Osteoblast (primary cell): Measurements from ENCODE around the gene KCNN3. TPM values are rescaled to one million over a fixed set of nuclear protein-coding genes. Genes with fewer than 3 reads are reported as not detected.

Experiments used
- DNase-seq: peaks from one replicate; pipeline ENCODE4 v3.0.0; 2011; ENCODE audit warnings: low spot score, mixed read lengths; ENCODE audit not compliant: insufficient read length; ENCODE audit errors: missing footprints
- H2AFZ ChIP-seq: 2 replicates; pipeline ENCODE4 v1.6.0; 2011; ENCODE audit warnings: mild to moderate bottlenecking, low read length
- H3K27ac ChIP-seq: 2 replicates; pipeline ENCODE4 v1.5.1; 2011; ENCODE audit warnings: mild to moderate bottlenecking, low read depth, low read length, moderate library complexity
- H3K27me3 ChIP-seq: 2 replicates; pipeline ENCODE4 v1.6.0; 2012; ENCODE audit warnings: mild to moderate bottlenecking, control low read depth, inconsistent platforms, low read length, moderate library complexity; ENCODE audit not compliant: insufficient read depth
- H3K36me3 ChIP-seq: 2 replicates; pipeline ENCODE4 v1.5.1; 2011; ENCODE audit warnings: mild to moderate bottlenecking, low read length, control low read depth, moderate library complexity; ENCODE audit not compliant: insufficient read depth
- H3K4me1 ChIP-seq: 2 replicates; pipeline ENCODE4 v1.5.1; 2011; ENCODE audit warnings: mild to moderate bottlenecking, low read length, control low read depth, moderate library complexity; ENCODE audit not compliant: insufficient read depth
- H3K4me2 ChIP-seq: 2 replicates; pipeline ENCODE4 v1.6.0; 2011; ENCODE audit warnings: mild to moderate bottlenecking, low read length; ENCODE audit not compliant: insufficient read depth
- H3K4me3 ChIP-seq: fragments of 200-600 bp; sonication (generic); 3 replicates; pipeline ENCODE4 v1.5.1; 2012; ENCODE audit warnings: mild to moderate bottlenecking, low read length, inconsistent platforms; ENCODE audit not compliant: insufficient read depth
- H3K79me2 ChIP-seq: 2 replicates; pipeline ENCODE4 v1.6.0; 2012; ENCODE audit warnings: mild to moderate bottlenecking, low read length, control low read depth, inconsistent platforms; ENCODE audit not compliant: insufficient read depth
- H3K9me3 ChIP-seq: 2 replicates; pipeline ENCODE4 v1.5.1; 2011; ENCODE audit warnings: low read depth, low read length, control low read depth
- H4K20me1 ChIP-seq: 2 replicates; pipeline ENCODE4 v1.6.0; 2012; ENCODE audit warnings: mild to moderate bottlenecking, low read length, control low read depth; ENCODE audit not compliant: insufficient read depth
- total RNA-seq: library from RNA; depleted of rRNA; stranded (reverse); fragments of >200 nt; gene quantifications from 2 replicates; pipeline ENCODE4 v1.2.3, GENCODE V29; 2012
- TF ChIP-seq, protein P1 (sequence below): IDR thresholded peaks from 2 replicates; pipeline ENCODE4 v1.5.1; 2011; ENCODE audit warnings: mild to moderate bottlenecking, low read depth, low read length, moderate library complexity; ENCODE audit errors: extremely low read depth

KCNN3 gene
- total RNA-seq, 1 donor = under 0.01 TPM

DNA sequence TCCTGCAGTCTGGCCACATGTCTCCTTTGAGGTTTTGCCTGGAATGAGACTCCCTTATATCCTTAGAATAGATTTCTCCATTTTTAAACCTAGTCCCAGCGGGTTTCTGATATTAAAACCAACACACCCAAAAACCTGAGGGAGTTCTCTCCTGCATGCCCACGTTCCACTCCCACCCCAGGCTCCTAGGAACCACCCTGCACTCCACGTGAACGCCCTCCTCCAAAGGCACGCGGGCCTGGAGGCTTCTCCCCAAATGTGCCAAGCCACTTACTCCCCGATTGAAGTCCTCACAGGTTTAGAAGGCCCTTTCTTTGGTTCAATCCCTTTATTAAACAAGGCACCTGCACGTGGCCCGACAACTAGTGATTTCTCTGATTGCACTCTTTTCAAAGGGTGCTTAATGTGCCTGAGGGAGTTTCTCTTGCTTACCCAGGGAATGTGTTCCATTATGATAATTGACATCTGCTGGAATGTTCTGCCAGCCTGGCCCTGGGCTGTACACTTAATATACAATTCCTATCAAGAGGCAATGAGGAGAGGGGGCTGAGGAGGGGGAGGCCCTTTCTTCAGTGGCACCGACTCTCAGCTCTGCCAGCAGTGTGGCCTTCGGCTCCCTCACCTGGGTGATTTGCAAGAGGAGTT is 157.8 kb downstream of the KCNN3 start:
- Histone ChIP-seq H2AFZ (no peak overlapping the region), H3K27ac (no peak overlapping the region), H4K20me1 (no peaks in the 10 kb centered on the region), H3K9me3 (no peaks in the 10 kb centered on the region), H3K79me2 (no peaks in the 10 kb centered on the region), H3K4me3 (no peak overlapping the region), H3K27me3 (peaks cover 24% of the 10 kb centered on the region), H3K36me3 (no peaks in the 10 kb centered on the region), H3K4me2 (no peak overlapping the region), H3K4me1 (no peaks in the 10 kb centered on the region)
- TF ChIP-seq, protein P1, sequence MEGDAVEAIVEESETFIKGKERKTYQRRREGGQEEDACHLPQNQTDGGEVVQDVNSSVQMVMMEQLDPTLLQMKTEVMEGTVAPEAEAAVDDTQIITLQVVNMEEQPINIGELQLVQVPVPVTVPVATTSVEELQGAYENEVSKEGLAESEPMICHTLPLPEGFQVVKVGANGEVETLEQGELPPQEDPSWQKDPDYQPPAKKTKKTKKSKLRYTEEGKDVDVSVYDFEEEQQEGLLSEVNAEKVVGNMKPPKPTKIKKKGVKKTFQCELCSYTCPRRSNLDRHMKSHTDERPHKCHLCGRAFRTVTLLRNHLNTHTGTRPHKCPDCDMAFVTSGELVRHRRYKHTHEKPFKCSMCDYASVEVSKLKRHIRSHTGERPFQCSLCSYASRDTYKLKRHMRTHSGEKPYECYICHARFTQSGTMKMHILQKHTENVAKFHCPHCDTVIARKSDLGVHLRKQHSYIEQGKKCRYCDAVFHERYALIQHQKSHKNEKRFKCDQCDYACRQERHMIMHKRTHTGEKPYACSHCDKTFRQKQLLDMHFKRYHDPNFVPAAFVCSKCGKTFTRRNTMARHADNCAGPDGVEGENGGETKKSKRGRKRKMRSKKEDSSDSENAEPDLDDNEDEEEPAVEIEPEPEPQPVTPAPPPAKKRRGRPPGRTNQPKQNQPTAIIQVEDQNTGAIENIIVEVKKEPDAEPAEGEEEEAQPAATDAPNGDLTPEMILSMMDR = no peak
- DNase-seq = no peak

DNA sequence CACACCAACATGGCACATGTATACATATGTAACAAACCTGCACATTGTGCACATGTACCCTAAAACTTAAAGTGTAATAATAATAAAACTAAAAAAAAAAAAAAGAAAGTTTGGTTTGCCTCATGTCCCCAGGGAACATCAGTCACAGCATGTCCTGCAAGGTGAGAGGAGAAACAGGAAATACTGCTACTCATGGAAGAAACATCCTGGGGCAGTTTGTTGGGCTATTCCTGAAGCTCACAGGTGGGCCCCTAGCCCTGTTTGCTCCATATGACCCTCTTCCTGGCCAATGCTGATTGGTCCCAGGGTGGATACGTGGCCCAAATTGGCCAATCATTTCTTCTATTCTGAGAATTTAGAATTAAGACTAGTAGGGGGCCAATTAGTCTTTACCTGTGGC is 158.7 kb downstream of the KCNN3 start:
- DNase-seq = no peak
- no peaks in the 10 kb centered on the region for H3K79me2 ChIP-seq
- no peak overlapping the region for H3K4me2 ChIP-seq
- H2AFZ ChIP-seq = no peak overlapping the region
- TF ChIP-seq, protein P1 = no peak
- H3K27ac ChIP-seq = no peak overlapping the region
- H4K20me1 ChIP-seq = no peaks in the 10 kb centered on the region
- H3K27me3 ChIP-seq = peaks cover 27% of the 10 kb centered on the region
- H3K4me3 ChIP-seq = no peak overlapping the region
- H3K36me3 ChIP-seq = no peaks in the 10 kb centered on the region
- H3K4me1 ChIP-seq = no peaks in the 10 kb centered on the region
- no peaks in the 10 kb centered on the region for H3K9me3 ChIP-seq

DNA sequence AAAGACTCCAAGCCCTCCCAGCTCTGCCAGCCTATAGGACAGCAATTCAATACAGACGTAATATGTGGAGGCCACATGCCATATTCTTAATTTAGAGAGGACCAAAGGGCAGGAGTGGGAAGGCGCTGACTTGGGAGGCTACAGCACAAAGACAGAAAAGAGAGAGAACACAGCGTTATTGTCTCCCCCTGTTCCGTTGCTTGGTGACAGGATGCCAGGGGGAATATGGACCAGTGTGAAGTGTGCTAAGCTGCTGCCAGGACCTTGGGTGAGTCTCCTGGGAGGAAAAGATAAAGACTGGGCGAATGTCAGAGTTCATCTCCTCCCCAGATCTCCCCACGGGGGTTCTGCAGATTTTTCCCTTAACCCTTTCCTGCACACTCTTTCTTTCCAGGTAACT is 160.0 kb downstream of the KCNN3 start:
- no peaks in the 10 kb centered on the region for H4K20me1 ChIP-seq
- no peaks in the 10 kb centered on the region for H3K36me3 ChIP-seq
- H2AFZ ChIP-seq = no peak overlapping the region
- no peak for DNase-seq
- TF ChIP-seq, protein P1 = no peak
- no peaks in the 10 kb centered on the region for H3K4me1 ChIP-seq
- no peak overlapping the region for H3K27ac ChIP-seq
- no peaks in the 10 kb centered on the region for H3K79me2 ChIP-seq
- peaks cover 27% of the 10 kb centered on the region for H3K27me3 ChIP-seq
- no peaks in the 10 kb centered on the region for H3K9me3 ChIP-seq
- H3K4me3 ChIP-seq = no peak overlapping the region
- no peak overlapping the region for H3K4me2 ChIP-seq

DNA sequence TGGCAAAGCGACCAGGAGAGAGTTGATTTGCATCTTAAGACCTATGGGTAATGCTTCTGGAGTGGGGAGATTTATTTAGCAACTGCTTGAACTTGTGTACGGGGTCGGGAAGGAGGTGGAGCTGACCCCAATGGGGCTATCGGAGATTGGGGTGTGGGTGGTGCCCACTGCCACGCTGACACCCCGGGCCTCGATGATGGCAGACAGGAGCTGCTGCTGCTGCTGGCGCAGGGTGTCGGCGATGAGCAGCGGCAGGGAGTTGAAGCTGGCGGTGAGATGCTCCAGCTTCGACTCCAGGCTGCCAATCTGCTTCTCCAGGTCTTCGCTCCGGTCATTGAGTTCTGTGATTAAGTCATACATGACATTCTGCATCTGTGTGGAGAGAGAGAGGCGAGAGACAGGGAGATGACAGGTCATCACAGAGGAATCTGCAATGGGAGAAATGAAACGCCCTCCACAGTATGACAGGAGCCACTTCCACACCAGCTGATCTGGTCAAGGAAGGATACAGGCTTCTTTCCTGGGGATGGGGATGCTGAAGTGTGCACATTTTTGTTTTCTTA is 162.1 kb downstream of the KCNN3 start:
- Histone ChIP-seq H3K36me3 (no peaks in the 10 kb centered on the region), H3K79me2 (no peaks in the 10 kb centered on the region), H3K9me3 (no peaks in the 10 kb centered on the region), H2AFZ (no peak overlapping the region), H3K4me2 (no peak overlapping the region), H3K27ac (no peak overlapping the region), H3K4me1 (no peaks in the 10 kb centered on the region), H3K4me3 (no peak overlapping the region), H3K27me3 (peaks cover 22% of the 10 kb centered on the region), H4K20me1 (no peaks in the 10 kb centered on the region)
- no peak for DNase-seq
- TF ChIP-seq, protein P1 = no peak
